ENCODE measurements around the gene CADM3. TPM values are rescaled to one million over a fixed set of nuclear protein-coding genes. Genes with fewer than 3 reads are reported as not detected.

Gene CADM3
- total and polyA plus RNA-seq, 2 experiments from 2014 or later: 2.0 to 4.4 TPM

- TF ChIP-seq CTCF (conservative IDR thresholded peaks at IDR 0.05; ENCODE audit: low read depth in 2 of 2) (no peak), JUNB (IDR thresholded peaks at IDR 0.05; ENCODE audit: unreplicated experiment) (no peak), REST (IDR thresholded peaks at IDR 0.05; ENCODE audit: unreplicated experiment) (no peak), POLR2AphosphoS5 (IDR thresholded peaks at IDR 0.05; ENCODE audit: low read depth) (no peak), ETS1 (IDR thresholded peaks at IDR 0.05) (no peak)
These were observed 12.8 kb downstream of the CADM3 start (continued) for GRCh38 chr1:159184201-159184600.

- Histone ChIP-seq H2AFZ (no peak overlapping the region), H3F3A (replicated peaks; ENCODE audit: low read depth) (0 out of 2 replicates have a peak, but pooled peaks cover 3% of the 10 kb centered on the region), H3K4me2 (no peak overlapping the region), H4K20me1 (replicated peaks; ENCODE audit: insufficient read depth) (no peaks in the 10 kb centered on the region), H3K27me3 (ENCODE audit: insufficient read depth) (no peaks in the 10 kb centered on the region), H3K36me3 (ENCODE audit: insufficient read depth) (no peaks in the 10 kb centered on the region), H3K79me2 (replicated peaks; ENCODE audit: insufficient read depth) (peaks cover 10% of the 10 kb centered on the region), H3K27ac (ENCODE audit: low read depth) (no peak overlapping the region), H3K4me1 (ENCODE audit: insufficient read depth) (peaks cover 11% of the 10 kb centered on the region), H3K4me3 (no peak overlapping the region), H3K9me2 (ENCODE audit: insufficient read depth) (no peaks in the 10 kb centered on the region)
- ATAC-seq (no peak), DNase-seq (ENCODE audit: low spot score) (no peak)
- Mint-ChIP-seq H3K9me3 (no peaks in the 10 kb centered on the region), H3K27ac (no peak overlapping the region), H3K36me3 (ENCODE audit: low read depth) (no peaks in the 10 kb centered on the region), H3K4me1 (peaks cover 41% of the 10 kb centered on the region), H3K4me3 (no peak overlapping the region), H3K27me3 (ENCODE audit: insufficient read depth, low read depth, poor library complexity) (peaks cover 3% of the 10 kb centered on the region)
- no peak for TF ChIP-seq ZNF331 (CRISPR knock-in tag; IDR thresholded peaks at IDR 0.05; ENCODE audit: low read depth)
- TF ChIP-seq CREB1 (CRISPR knock-in tag; IDR thresholded peaks at IDR 0.05; ENCODE audit: low read depth): no peak
- no peak for TF ChIP-seq POLR2AphosphoS5 (IDR thresholded peaks at IDR 0.05; ENCODE audit: low read depth)
- TF ChIP-seq CTCF (conservative IDR thresholded peaks at IDR 0.05; ENCODE audit: low read depth in 2 of 2): no peak
- no peak for TF ChIP-seq ZNF114 (CRISPR knock-in tag; IDR thresholded peaks at IDR 0.05)
- TF ChIP-seq EZH2 (IDR thresholded peaks at IDR 0.05; ENCODE audit: low read depth, unreplicated experiment): no peak
- TF ChIP-seq ZNF462 (CRISPR knock-in tag; IDR thresholded peaks at IDR 0.05): no peak
These were observed 13.7 kb downstream of the CADM3 start for GRCh38 chr1:159185121-159185520.
